Activated CD8-positive, alpha-beta memory T cell treated with anti-CD3 and anti-CD28 coated beads, Interleukin-2, amount 50 U/mL, for 24 hours (primary cell): Measurements from ENCODE around the gene A4GNT.

Experiments
- DNase-seq: peaks from one replicate; pipeline ENCODE4 v3.0.0-alpha.2; 2020; ENCODE audit errors: extremely low read depth

Gene A4GNT

DNA sequence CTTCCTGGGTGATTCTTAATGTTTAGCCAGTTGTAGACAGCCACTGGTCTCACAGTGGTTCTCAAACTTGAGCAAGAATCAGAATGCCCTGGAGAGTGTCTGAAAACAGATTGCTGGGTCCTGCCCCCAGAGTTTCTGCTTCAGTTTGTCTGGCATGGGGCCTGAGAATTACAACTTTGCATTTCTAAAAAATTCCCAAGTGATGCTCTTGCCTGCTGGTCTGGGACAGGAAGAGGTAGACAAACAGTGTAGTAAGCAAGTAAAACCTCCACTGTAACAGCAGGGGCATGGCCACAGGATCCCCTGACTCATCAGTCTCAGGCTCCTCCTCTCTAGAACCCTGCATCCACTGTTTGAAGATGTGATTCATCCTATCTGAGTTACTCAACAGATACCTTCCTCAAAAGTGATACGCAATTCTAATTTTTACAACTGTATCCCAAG, 53.3 kb downstream of the A4GNT start:
- DNase-seq: no peak

DNA sequence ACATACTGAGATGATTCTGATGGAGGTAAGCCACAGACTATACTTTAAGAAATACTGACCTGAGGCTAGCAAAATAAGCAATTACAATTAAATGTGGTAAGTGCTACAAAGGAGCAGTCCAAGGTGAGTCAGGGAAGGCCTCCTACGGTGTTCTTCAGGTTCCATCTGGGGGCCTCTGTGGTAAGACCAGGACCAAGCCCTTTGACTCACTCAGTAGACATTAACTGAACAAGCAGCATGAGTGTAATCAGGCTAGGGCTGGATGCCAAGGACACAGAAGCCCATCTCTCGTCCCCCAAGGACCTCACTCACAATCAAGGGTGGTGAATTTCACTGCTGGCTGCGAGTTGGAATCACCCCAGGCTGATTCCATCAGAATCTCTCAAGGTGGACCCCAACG, 54.1 kb downstream of the A4GNT start:
- DNase-seq: no peak
